A549 treated with CORT108297 at 1 μM for 4 hours (cell line): ENCODE measurements around the gene MRPS5. TPM values are rescaled to one million over a fixed set of nuclear protein-coding genes. Genes with fewer than 3 reads are reported as not detected.

Source experiments
- total RNA-seq: library from RNA; stranded (reverse); fragments of 200-300 nt; extraction: Qiagen RNA extraction; gene quantifications from 5 replicates; pipeline ENCODE4 v1.2.3, GENCODE V29; 2022

The MRPS5 gene
- total RNA-seq: 70.0 to 78.8 TPM (median 76.8 TPM) in 5 replicates

DNA sequence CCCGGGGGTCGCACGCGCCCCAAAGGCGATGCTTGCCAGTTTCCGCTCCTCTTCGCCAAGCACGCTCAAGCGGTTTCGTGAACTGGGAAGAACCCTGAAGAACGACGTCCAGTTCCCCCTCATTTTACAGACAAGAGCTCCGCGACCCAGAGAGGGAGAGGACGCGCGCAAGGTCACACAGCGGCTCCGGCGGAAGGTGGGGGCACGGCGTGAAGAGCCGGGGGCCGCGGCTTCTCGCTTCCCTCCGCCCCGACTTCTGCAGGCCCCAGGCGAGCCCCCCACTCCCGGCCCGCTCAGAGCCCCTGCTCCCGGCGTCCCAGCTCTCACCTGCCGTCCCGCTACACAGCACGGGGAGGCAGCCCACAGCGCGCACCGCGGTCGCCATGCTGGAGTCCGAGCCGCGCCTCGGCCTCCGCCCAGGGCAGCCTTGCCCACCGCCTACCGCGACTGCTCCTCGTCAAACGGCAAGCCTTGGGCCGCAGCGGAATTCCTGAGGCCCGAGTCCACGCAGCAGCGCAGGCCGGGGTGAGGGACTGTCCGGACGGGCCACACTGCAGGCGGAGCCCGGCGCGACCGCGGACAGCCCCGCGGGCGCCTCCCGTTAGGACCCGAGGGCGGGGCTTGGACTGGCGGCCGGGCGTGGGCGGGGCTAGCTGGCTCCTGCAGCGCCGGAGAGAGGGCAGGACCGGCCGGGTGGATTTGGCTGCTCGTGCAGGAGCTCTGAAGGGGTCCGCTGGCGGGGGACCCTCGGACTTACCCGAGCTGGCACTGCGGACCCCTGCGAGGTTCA is at the start of gene MRPS5:
Gene MRPS5 (minus strand): TSS at position 402 of the 790 bp plus-strand sequence. CDS start 17 bp downstream, at position 385.

DNA sequence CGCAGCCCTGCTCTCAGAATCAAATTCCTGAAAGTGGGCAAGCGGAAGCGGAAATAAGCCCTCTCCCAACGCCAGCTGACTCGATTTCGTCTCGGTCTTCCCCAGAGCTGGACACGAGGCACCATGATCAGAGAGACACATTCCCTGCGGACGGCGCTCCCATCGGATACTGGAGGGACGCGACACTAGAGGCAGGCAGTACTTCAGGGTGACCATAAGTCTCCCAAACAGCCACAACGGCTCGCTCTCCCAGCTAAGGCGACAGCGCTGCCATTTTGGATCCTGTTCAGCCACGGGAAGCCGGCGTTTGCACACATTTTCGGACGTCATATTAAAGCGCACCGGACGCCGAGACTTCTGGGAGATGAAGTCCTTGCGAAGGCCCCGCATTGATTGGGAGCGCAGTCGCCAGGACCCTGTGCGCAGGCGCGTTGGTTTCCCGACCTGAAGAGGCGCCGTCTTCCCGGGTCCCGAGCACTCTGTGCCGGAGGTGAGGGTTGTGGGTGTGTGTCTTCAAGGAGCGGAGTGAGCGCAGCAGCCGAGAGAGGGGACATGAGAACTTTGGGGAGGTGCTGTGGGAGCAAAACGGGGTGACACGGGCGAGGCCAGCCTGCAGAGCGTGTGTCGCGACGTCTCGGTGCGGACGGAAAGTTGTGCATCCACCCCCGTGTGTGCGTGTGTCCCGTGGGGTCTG is 43.9 kb upstream of the MRPS5 start, which contains the start of gene ZNF2:
Gene ZNF2 (plus strand): TSS at position 439 of the 694 bp plus-strand sequence. CDS start 10,418 bp downstream, outside the sequence.

DNA sequence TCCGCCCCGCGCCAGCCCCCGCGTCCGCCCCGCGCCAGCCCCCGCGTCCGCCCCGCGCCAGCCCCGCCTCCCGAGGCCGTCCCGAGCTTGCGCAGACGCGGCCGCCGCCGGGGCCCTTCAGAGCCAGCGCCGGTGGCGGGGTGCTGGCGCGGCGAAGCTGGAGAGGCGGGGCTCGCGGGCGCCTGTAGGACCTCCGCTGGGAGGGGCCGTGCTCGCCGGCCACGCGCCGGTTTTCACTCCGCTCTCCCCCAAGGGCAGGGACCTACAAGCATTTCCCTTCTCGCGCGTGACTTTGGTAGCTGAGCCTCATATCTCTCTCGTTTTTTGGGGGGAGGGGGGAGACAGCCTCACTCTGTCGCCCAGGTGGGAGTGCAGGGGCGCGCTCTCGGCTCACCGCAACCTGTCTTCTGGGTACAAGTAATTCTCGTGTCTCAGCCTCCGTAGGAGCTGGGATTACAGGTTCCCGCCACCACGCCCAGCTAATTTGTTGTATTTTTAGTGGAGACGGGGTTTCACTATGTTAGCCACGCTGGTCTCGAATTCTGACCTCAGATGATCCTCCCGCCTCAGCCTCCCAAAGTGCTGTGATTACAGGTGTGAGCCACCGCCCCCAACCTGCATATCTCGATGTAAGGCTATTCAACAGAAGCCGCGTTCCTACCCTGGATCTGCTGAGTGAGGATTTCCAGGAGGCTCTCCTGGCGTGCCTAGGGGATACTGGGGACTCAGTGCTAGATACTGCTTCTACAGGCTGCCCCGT is 38.3 kb upstream of the MRPS5 start, which contains the start of gene ZNF514:
Gene ZNF514 (minus strand): TSS at position 159 of the 760 bp plus-strand sequence. CDS start 6,595 bp downstream, outside the sequence.

Other genes starting within 250 kb of the MRPS5 start
- gene MAL, start 96.1 kb downstream of the MRPS5 start, total RNA-seq: 0.07 TPM in 1 of 5 replicates, not detected in the others
- gene ZNF514, start 38.0 kb upstream of the MRPS5 start, total RNA-seq: 6.2 to 7.8 TPM (median 7.1 TPM) in 5 replicates
- gene ZNF2, start 44.0 kb upstream of the MRPS5 start, total RNA-seq: 2.4 to 4.6 TPM (median 3.3 TPM) in 5 replicates
- gene ZNF892, start 85.7 kb upstream of the MRPS5 start, total RNA-seq: 0.17 to 0.60 TPM (median 0.45 TPM) in 5 replicates
- 0.06 to 0.23 TPM in 2 of 5 replicates, not detected in the others for gene PROM2, start 152.6 kb upstream of the MRPS5 start, total RNA-seq
- gene KCNIP3, start 175.5 kb upstream of the MRPS5 start, total RNA-seq: 1.1 to 2.4 TPM (median 1.6 TPM) in 5 replicates